ENCODE measurements around the gene PTPRN.
"Not testable (repeated sequence)": the region's sequence is repeated elsewhere in the genome, so short reads cannot be mapped to it uniquely, and the experiment has no call there.

PTPRN gene

DNA sequence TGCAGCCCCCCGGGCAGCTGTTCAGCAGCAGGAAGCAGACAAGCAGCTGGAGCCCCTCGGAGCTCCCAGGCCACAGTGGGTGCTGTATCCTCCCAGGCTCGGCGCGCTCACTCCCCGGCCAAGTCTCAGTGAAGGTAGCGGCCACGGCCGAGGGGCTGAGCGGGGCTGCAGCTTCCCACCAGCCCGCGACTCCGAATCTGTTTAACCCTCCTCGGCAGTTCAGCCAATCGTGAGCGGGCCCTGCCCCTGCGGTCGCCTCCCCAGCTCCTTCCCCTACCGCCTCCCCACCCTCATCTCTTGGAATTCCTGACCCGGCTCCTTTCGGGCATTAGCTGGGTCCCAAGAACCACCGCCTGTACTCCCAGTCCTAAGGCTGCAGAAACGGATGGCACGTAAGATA, 23.3 kb upstream of the PTPRN start, which contains the start of gene RESP18:
Gene RESP18 (minus strand): TSS at position 203 of the 400 bp plus-strand sequence.
- H3K27ac ChIP-seq (ENCODE audit: low read length), result no peak within 1 kb of the TSS
- H3K4me1 ChIP-seq (ENCODE audit: insufficient read depth, low read length), result peaks cover 5% of the 10 kb centered on the region; the same call in 1 of the 2 replicates
- peak within 1 kb of the TSS; percentile 49 for H3K4me3 ChIP-seq (ENCODE audit: low read length)
- H3K9ac ChIP-seq (ENCODE audit: low read depth, low read length), result no peak within 1 kb of the TSS
- peaks cover 80% of the 10 kb centered on the region for H3K27me3 ChIP-seq (ENCODE audit: insufficient read depth, low read length)
- H3K9me3 ChIP-seq (ENCODE audit: insufficient read depth, low read depth, low read length), result no peaks in the 10 kb centered on the region
- H3K36me3 ChIP-seq (ENCODE audit: insufficient read depth, low read depth, low read length), result no peaks in the 10 kb centered on the region

DNA sequence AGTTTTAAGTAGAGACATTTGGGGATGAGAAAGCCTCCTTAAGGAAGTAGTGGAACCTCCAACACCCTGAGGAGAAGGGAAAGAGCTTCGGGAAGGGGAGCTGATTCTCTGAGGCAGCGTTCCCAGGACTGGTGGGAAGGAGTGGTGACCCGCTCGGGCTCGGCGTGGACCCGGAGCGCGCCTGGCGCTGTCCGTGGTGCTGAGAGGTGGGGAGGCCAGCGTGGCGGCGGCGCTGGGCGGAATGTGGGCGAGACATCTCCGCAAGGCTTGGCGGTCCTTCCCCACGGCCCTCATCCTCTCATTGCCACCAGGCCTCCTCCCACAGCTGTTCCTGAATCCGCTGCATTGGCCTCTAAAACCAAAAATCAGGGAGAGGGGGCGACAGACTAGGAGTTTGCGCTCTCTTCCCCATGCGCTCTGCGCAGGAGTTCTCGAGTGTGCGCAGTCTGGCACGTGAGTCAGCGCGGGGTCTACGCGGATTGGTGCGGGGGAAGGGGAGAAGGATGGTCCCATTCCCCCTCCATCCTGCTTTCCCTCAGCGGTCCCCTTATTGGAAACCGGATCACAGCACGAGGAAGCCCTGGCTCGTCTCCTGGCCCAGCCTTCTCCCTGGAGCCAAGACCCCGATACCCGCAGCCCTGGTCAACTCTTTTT, 22.5 kb upstream of the PTPRN start:
- Histone ChIP-seq H3K4me1 (ENCODE audit: insufficient read depth, low read length) (peaks cover 5% of the 10 kb centered on the region; the same call in 1 of the 2 replicates), H3K4me3 (ENCODE audit: low read length) (peak overlapping the region; percentile 49), H3K9me3 (ENCODE audit: insufficient read depth, low read depth, low read length) (no peaks in the 10 kb centered on the region), H3K9ac (ENCODE audit: low read depth, low read length) (no peak overlapping the region), H3K27ac (ENCODE audit: low read length) (no peak overlapping the region), H3K36me3 (ENCODE audit: insufficient read depth, low read depth, low read length) (no peaks in the 10 kb centered on the region), H3K27me3 (ENCODE audit: insufficient read depth, low read length) (peaks cover 88% of the 10 kb centered on the region)

DNA sequence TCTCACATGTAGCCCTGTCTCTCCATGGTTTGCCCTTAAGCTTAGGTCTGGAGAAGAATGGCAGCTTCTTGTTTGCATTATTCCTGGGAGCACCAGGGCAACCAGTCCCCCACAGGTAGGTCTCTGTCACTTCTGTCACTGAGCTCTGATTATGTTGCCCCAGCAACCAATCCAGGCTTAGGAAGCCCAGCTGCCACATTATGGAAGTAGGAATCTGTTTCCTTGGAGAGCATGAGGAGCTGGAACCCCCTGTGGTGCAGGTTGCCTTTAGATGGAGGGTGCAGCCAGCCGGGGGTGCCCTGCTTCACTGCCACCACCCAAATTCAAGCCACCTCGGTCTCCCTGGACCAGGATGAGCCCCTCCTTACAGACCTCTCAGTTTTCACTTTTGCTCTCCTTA, 18.5 kb upstream of the PTPRN start:
- H3K27ac ChIP-seq (ENCODE audit: low read length), result no peak overlapping the region
- H3K27me3 ChIP-seq (ENCODE audit: insufficient read depth, low read length), result peaks cover 77% of the 10 kb centered on the region
- H3K4me3 ChIP-seq (ENCODE audit: low read length), result no peak overlapping the region
- H3K4me1 ChIP-seq (ENCODE audit: insufficient read depth, low read length), result peaks cover 5% of the 10 kb centered on the region; the same call in 1 of the 2 replicates
- H3K36me3 ChIP-seq (ENCODE audit: insufficient read depth, low read depth, low read length), result no peaks in the 10 kb centered on the region
- no peaks in the 10 kb centered on the region for H3K9me3 ChIP-seq (ENCODE audit: insufficient read depth, low read depth, low read length)
- no peak overlapping the region for H3K9ac ChIP-seq (ENCODE audit: low read depth, low read length)

DNA sequence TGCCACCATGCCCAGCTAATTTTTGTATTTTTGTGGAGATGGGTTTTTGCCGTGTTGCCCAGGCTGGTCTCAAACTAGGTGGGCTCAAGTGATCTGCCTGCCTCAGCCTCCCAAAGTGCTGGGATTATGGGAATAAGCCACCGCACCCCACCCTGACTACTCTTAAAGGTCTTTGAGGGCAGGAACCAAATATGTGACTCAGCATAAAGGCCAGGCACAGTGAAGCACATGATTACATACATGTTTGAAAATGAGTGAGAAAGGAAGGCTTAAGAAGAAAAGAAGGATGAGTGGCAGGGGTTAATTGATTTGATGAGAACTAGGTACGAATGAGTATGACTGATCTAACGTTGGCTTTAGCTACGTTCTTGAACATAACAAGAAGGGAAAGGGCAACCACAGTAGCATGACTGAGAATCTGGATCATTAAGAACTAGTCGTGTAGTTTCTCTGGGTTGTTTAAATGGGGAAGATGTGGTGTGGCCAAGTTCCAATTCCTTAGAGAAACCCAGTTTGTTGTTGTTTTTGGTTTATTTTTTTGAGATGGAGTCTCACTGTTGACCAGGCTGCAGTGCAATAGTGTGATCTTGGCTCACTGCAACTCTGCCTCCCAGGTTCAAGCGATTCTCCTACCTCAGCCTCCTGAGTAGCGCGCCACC, 16.6 kb upstream of the PTPRN start:
- Histone ChIP-seq H3K4me3 (ENCODE audit: low read length) (no peak overlapping the region), H3K27me3 (ENCODE audit: insufficient read depth, low read length) (peaks cover 61% of the 10 kb centered on the region), H3K9ac (ENCODE audit: low read depth, low read length) (no peak overlapping the region), H3K4me1 (ENCODE audit: insufficient read depth, low read length) (no peaks in the 10 kb centered on the region), H3K9me3 (ENCODE audit: insufficient read depth, low read depth, low read length) (no peaks in the 10 kb centered on the region), H3K36me3 (ENCODE audit: insufficient read depth, low read depth, low read length) (no peaks in the 10 kb centered on the region), H3K27ac (ENCODE audit: low read length) (no peak overlapping the region)

DNA sequence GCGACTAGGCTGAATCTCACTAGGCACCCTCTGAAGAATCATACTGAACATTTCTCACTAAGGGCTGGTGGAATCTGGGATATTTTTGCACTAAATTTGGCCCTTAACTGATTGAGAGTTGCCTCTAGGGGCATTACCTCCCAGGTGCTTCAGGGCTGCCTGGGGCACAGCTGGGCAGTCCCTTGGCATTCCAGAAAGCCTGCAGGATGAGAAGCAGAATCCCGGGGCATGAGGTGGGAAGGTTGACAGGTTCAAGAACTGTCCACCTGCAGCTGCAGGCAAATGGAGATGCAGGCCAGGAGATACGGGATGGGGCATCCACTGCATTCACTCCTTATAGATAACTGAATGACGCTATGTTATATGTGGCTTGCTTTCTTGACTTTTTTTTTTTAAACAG, 15.9 kb upstream of the PTPRN start:
- Histone ChIP-seq H3K36me3 (ENCODE audit: insufficient read depth, low read depth, low read length) (no peaks in the 10 kb centered on the region), H3K4me1 (ENCODE audit: insufficient read depth, low read length) (no peaks in the 10 kb centered on the region), H3K9me3 (ENCODE audit: insufficient read depth, low read depth, low read length) (no peaks in the 10 kb centered on the region), H3K27ac (ENCODE audit: low read length) (no peak overlapping the region), H3K4me3 (ENCODE audit: low read length) (no peak overlapping the region), H3K27me3 (ENCODE audit: insufficient read depth, low read length) (peaks cover 54% of the 10 kb centered on the region), H3K9ac (ENCODE audit: low read depth, low read length) (no peak overlapping the region)

DNA sequence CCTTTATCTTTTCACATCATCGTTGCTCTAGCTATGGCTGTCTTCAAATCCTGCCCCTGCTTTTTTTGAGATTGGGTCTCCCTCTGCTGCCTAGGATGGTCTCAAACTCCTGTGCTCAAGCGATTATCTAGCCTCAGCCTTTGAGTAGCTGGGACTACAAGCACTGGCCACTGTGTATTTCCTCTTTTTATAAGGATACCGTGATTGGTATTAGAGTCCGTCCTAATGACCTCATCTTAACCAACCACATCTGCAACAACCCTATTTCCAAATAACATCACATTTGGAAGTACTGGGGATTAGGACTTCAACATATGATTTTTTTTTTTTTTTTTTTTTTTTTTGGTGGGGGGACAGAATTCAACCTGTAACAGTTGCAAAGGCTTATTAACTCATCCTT, 14.2 kb upstream of the PTPRN start:
- H3K27me3 ChIP-seq (ENCODE audit: insufficient read depth, low read length), result peaks cover 37% of the 10 kb centered on the region
- H3K36me3 ChIP-seq (ENCODE audit: insufficient read depth, low read depth, low read length), result no peaks in the 10 kb centered on the region
- no peak overlapping the region for H3K9ac ChIP-seq (ENCODE audit: low read depth, low read length)
- H3K4me1 ChIP-seq (ENCODE audit: insufficient read depth, low read length), result no peaks in the 10 kb centered on the region
- H3K4me3 ChIP-seq (ENCODE audit: low read length), result no peak overlapping the region
- no peaks in the 10 kb centered on the region for H3K9me3 ChIP-seq (ENCODE audit: insufficient read depth, low read depth, low read length)
- no peak overlapping the region for H3K27ac ChIP-seq (ENCODE audit: low read length)

DNA sequence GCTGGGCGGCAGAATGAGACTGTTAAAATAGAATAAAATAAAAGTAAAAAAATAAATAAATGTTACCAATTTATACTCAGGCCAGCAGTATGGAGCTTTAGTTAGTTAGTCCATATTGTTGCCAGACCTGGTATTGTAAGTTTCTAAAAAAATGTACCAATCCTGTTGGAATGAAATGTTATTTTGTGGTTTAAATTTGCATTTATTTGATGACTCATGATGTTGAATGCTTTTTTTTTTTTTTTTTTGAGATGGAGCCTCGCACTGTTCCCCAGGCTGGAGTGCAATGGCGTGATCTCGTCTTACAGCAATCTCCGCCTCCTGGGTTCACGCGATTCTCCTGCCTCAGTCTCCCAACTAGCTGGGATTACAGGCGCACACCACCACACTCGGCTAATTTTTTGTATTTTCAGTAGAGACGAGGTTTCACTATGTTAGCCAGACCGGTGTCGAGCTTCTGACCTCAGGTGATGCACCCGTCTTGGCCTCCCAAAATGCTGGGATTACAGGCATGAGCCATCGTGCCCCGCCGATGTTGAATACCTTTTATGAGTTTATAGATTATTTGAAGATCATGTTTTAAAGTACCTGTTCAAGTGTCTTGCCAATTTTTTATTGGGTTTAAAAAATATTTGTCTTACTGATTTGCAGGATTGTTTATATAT, 5.7 kb upstream of the PTPRN start:
- Histone ChIP-seq H3K4me3 (ENCODE audit: low read length) (no peak overlapping the region), H3K27ac (ENCODE audit: low read length) (no peak overlapping the region), H3K36me3 (ENCODE audit: insufficient read depth, low read depth, low read length) (no peaks in the 10 kb centered on the region), H3K27me3 (ENCODE audit: insufficient read depth, low read length) (peaks cover 6% of the 10 kb centered on the region), H3K4me1 (ENCODE audit: insufficient read depth, low read length) (peaks cover 9% of the 10 kb centered on the region; the same call in 1 of the 2 replicates), H3K9me3 (ENCODE audit: insufficient read depth, low read depth, low read length) (no peaks in the 10 kb centered on the region), H3K9ac (ENCODE audit: low read depth, low read length) (no peak overlapping the region)

DNA sequence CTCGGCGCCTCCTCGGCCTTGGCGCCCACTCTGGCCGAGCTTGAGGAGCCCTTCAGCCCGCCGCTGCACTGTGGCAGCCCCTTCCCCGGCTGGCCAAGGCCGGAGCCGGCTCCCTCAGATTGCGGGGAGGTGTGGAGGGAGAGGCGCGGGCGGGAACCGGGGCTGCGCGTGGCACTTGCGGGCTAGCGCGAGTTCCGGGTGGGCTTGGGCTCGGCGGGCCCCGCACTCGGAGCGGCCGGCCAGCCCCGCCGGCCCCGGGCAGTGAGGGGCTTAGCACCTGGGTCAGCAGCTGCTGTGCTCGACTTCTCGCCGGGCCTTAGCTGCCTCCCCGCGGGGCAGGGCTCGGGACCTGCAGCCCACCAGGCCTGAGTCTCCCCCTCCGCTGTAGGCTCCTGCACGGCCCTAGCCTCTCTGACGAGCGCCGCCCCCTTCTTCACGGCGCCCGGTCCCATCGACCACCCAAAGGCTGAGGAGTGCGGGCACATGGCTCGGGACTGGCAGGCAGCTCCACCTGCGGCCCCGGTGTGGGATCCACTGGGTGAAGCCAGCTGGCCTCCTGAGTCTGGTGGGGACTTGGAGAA, 3.6 kb upstream of the PTPRN start:
- not testable (repeated sequence) for H3K27ac ChIP-seq (ENCODE audit: low read length); H3K9me3 ChIP-seq (ENCODE audit: insufficient read depth, low read depth, low read length); H3K9ac ChIP-seq (ENCODE audit: low read depth, low read length); H3K36me3 ChIP-seq (ENCODE audit: insufficient read depth, low read depth, low read length); H3K4me3 ChIP-seq (ENCODE audit: low read length)
- peaks cover 12% of the 10 kb centered on the region; the same call in 1 of the 2 replicates for H3K4me1 ChIP-seq (ENCODE audit: insufficient read depth, low read length)
- H3K27me3 ChIP-seq (ENCODE audit: insufficient read depth, low read length), result peaks cover 28% of the 10 kb centered on the region

DNA sequence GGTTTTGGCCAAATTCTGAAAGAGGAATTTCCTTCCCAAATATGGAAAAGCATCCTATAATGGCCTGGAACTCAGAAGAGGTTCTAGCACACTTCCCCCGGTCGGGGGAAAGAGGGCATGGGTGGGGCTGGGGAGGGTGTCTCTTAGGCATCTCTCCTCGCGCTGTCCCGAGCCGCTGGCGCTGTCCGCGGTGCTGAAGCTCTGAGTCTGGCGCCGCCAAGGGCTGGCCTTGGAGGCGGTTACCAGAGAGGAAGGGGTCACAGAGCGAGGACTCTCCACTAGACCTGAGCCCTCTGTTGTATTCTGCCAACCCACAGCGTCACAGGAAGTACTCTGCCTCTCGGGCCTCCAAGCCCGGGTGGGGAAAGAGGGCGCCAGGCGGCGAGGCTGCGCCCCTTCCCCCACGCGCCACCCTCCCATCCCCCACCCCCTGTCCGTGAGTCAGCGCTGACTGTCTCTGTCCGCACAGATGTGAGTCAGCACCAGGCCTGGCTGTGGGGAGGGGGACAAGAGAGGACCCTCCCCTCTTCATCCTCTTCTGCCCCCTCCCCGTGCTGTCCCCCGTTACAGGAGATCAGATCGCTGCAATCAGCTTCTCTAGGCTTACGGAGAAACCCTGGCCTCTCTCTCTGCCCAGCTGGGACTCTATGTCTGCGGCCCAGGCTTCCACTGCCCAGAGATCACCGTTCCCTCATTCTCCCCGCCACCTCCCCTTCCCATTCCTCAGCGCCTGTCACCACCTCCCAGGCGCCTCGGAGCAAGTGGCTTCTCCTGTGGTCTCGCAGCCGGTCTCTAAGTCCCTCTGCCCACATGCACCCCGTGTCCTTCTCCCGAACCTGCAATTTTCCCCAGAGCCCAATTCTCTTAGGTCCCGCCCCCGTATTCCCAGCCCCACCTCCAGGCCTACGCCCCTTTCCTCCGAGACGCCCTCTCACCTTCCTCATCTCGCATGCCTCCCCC, 779 bp downstream of the PTPRN start:
- no peak overlapping the region for H3K9ac ChIP-seq (ENCODE audit: low read depth, low read length)
- H3K9me3 ChIP-seq (ENCODE audit: insufficient read depth, low read depth, low read length), result no peaks in the 10 kb centered on the region
- H3K36me3 ChIP-seq (ENCODE audit: insufficient read depth, low read depth, low read length), result no peaks in the 10 kb centered on the region
- peak overlapping the region; percentile 71 for H3K4me3 ChIP-seq (ENCODE audit: low read length)
- H3K27me3 ChIP-seq (ENCODE audit: insufficient read depth, low read length), result peaks cover 65% of the 10 kb centered on the region
- H3K4me1 ChIP-seq (ENCODE audit: insufficient read depth, low read length), result peaks cover 15% of the 10 kb centered on the region; the same call in 1 of the 2 replicates
- no peak overlapping the region for H3K27ac ChIP-seq (ENCODE audit: low read length)

DNA sequence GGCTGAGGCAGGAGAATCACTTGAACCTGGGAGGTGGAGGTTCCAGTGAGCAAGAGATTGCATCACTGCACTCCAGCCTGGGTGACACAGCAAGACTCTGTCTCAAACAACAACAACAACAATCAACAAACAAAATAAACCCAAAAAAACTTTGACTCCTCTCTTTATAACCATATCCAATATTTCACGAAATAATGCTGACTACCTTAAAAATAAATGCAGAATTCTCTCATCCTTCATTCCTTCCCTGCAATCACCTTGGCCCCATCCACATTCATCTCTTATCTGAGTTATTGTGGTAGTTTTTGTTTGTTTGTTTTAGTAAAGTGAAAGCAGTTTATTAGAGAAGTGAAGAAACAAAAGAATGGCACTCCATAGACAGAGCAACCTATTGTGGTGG, 3.2 kb downstream of the PTPRN start:
- H3K27ac ChIP-seq (ENCODE audit: low read length), result no peak overlapping the region
- H3K27me3 ChIP-seq (ENCODE audit: insufficient read depth, low read length), result peaks cover 68% of the 10 kb centered on the region
- no peak overlapping the region for H3K9ac ChIP-seq (ENCODE audit: low read depth, low read length)
- no peaks in the 10 kb centered on the region for H3K9me3 ChIP-seq (ENCODE audit: insufficient read depth, low read depth, low read length)
- H3K36me3 ChIP-seq (ENCODE audit: insufficient read depth, low read depth, low read length), result no peaks in the 10 kb centered on the region
- H3K4me1 ChIP-seq (ENCODE audit: insufficient read depth, low read length), result peaks cover 10% of the 10 kb centered on the region; the same call in 1 of the 2 replicates
- no peak overlapping the region for H3K4me3 ChIP-seq (ENCODE audit: low read length)

DNA sequence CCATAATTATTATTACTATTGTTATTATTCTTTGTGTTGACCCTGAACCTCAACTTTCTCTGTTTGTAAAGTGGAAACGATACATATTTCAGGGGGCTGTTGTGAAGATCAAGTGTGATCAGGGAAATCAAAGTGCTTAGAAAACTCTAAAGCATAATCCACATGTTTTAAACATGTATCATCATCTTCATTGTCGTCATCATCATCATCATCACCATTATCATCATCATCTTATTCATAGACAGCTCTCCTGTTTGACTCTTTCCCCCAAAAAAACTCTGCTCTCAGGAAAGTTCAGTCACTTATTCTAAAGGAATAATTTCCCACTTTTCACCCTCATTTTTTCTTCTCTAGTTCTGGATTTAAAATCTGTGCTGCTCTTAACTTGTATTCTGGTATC, 5.0 kb downstream of the PTPRN start:
- Histone ChIP-seq H3K9ac (ENCODE audit: low read depth, low read length) (no peak overlapping the region), H3K36me3 (ENCODE audit: insufficient read depth, low read depth, low read length) (no peaks in the 10 kb centered on the region), H3K9me3 (ENCODE audit: insufficient read depth, low read depth, low read length) (no peaks in the 10 kb centered on the region), H3K4me1 (ENCODE audit: insufficient read depth, low read length) (0 out of 2 replicates have a peak, but pooled peaks cover 6% of the 10 kb centered on the region), H3K27ac (ENCODE audit: low read length) (no peak overlapping the region), H3K27me3 (ENCODE audit: insufficient read depth, low read length) (peaks cover 68% of the 10 kb centered on the region), H3K4me3 (ENCODE audit: low read length) (no peak overlapping the region)

Data from iPS-20b (cell line).